GM21515 (cell line): ENCODE measurements around the gene ZSWIM6.

ENCODE experiments used
- ATAC-seq: cut with Tn5 transposase; IDR thresholded peaks from one replicate; pipeline ENCODE4 v1.9.1; 2021; ENCODE audit not compliant: unreplicated experiment

Gene ZSWIM6

DNA sequence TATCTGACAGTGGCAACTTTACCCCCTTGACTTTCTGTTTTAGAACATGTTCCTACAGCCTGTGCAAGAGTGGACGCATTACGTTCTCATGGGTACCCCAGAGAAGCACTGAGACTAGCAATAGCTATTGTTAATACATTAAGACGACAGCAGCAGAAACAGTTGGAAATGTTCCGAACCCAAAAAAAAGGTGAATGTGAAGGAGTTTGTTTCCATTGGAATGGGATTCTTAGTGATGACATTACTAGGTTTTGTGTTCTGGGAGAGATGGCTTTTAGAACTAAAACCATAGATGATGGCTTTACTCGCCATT is 194.1 kb downstream of the ZSWIM6 start:
- ATAC-seq: no peak

DNA sequence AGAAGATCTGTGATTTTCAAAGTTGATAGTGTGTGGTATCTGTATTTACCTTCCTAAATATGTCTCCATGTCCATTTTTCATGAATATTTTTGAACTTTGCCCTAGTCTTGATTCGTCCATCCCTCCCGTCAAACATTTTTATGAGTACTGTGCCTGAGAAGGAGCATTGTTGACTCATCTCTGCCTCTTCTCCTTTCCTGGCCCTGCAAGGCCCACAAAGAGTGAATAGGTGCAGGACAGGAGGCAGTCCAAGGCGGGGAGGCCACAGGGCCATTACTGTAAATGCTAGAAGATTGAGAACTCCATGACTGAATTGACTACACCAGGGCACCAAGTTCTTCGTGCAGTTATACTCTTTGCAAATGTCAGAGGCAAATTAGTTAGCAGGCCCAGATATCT is 200.9 kb downstream of the ZSWIM6 start:
- no peak for ATAC-seq

DNA sequence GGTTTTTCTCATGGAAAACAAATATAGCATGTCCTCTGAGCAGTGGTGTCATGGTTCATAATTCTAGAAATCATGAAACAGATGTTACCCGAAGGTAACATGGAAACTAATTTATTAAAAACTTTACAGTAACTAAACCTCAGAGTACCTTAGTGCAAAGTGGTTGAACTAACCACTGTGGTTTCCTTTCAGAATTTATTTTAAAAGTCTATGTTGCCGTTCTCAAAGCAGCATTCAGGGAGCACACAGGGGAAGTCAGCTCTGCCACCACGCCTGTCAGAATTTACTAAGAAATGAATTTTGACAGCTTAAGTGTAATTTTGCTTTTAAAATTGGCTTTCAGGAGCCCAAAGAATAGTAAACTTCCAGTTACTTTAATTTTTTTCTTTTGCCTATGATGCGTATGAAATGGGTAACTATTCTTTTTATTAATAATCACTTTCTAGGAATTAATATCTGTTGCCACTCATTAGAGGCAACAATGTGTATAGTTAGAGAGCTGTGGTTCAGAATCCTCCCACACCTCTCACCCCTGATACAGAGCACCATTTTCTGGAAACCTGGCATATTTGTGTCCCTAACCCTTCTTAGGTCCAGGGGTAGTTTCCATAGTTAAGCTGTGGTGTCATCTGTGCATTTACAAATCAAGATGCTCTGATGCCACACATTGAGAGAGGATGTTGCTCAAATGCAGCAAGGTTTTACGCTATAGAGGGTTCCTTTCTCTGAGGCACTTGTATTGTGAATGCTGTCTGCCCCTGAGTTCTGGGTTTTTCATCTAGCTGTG is 202.6 kb downstream of the ZSWIM6 start:
- ATAC-seq: peak; percentile 89

DNA sequence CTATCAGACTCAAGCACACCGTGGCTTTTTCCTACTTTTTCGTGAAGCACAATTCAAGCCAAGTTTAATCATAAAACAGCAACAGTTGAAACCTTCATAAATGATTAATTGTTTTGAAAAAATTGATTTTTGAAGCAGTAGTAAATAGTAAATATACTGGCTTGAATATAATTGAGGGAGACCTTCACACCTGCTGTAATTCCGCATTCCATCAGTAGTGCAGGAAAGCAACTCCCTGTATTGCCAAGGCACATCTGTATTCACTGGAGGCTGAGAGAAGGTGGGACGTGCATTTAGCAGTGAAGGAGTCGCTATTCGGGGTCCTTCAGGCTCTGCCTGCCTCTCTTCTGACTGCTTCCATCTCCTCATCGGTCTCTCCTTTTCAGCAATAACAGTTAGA is 203.8 kb downstream of the ZSWIM6 start:
- ATAC-seq: no peak

DNA sequence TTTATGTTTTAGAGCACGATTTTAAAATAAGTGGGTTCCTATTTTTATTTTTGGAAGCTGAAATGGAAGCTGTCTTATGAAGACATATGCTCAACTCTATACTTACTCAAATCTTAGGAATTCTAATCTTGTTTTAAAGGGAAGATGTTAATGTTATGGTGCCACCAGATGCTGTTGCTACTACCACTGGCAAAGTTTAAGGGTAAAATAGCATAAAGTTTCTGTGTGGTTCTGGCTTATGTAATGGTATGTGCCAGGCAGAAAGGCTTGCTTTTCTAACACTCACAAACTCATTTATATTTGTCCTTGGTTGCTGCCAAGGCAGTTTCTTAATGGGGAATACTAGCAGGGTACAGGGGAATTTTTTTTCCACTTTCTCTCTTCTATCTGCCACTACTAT is 204.9 kb downstream of the ZSWIM6 start:
- no peak for ATAC-seq

DNA sequence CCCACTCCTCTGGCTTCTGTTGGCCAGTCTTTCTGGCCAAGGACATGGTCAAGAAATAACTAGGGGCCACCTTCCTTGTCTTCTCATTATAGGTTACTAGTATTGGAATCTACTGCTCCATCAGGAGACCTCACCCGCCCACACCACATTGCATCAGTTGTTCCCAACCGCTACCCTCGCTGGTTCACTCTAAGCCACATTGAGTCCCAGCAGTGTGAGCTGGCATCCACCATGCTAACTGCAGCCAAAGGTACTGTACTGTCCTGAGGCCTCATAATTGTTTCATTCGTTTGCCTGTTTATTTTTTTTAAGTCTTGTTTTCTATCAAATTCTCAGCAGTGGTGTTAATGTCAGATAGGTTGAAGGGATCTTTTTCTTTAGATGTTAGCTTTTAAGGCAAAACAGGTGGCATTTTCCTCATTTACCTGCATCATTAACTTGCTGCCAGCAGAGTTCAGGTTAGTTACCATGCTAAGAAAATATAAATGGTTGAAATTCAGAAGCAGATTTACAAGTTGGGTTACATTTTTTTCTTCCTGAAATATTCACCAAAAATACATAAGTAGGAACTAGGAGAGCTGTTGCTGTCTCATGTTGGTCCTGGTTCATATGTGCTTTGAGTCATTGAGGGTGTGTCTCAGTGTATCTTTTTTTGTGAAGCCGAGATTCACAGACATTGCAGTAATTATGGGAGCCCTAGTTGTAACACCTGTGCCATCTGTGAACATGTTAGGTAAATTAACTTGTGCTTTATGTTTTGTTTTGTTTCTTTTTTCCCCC is 206.9 kb downstream of the ZSWIM6 start:
- ATAC-seq: no peak

DNA sequence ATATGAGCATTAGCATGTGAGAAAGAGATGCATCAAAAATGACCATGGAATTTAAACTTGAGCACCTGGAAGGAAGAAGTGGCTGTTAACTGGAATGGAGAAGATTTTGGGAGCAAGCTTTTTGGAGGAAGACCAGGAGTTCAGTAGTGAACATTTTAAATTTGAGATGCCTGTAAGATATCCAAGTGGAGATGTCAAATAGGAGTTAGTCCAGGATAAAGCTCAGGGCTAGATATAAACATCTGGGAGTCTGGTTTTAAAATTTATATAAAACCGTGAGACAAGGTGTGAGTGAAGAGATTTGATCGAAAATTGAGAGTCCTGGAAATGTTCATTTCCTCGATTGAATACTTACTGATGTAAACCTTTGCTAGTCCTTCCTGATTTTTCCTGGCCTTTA is 217.5 kb downstream of the ZSWIM6 start:
- no peak for ATAC-seq

DNA sequence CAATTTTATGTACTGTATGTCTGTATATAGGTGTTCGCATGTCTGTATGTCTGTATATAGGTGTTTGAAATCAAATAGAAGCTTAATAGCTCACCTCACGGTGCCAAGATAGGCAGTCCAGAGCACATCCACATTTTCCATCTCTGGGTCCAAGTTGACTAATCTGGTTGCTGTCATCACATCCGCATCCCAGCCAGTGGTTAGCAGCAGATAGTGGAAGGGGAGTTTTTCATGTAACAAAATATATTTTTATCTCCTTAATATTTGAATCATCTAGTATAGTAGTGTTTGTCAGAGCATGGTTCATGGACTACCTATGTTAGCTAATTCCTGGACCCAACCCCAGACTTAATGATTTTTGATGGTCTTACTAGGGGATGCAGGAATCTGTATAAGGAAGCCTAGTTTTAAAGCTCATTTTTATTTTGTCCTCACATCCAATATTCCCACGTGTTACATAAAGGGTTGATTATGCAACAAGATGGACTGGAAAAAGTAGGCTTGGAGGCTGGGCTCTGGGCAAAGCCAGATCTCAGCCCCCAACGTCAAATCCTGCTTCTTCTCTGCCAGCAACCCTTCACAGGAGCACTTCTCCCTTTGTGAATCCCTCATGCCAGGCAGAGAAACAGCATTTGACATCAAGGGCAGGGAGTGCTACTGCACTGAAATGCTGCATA is 219.7 kb downstream of the ZSWIM6 start:
- ATAC-seq: no peak

DNA sequence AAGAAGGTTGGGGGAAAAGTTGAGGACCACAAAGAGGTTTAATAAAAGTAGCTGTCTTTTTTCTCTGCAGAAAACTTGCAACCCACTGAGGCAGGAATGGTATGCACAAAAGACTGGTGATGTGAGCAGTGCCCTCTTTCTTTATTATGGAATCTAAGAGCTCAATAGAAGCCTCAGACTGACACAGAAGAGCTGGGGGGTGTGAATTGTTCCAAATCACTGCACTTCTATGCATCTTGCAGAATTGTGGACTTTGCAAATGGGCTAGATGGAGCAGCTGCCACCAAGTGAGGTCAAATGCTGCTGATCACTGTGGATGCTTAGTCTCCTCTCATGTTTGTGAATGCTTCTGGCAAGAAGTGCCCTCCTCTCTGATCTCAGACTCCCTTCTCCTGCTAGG is 227.1 kb downstream of the ZSWIM6 start:
- no peak for ATAC-seq

DNA sequence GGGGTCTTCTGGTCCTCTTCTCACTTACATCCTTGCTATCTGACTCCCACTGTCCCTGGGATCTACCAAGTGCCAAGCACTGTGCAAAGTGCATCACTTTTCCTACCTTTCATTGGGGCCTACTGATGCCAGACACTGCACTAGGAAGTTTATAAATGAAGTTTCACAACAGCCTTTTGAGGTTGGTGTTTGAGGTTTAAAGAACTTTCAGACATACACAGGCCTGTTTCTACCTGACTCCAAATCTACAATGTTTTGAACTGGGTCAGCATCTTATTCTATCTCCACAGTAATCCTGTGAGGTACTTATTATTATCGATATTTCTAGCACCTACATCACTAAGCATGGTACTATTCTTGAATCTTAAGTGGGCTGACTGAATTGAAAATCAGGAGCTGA is 227.7 kb downstream of the ZSWIM6 start:
- no peak for ATAC-seq

DNA sequence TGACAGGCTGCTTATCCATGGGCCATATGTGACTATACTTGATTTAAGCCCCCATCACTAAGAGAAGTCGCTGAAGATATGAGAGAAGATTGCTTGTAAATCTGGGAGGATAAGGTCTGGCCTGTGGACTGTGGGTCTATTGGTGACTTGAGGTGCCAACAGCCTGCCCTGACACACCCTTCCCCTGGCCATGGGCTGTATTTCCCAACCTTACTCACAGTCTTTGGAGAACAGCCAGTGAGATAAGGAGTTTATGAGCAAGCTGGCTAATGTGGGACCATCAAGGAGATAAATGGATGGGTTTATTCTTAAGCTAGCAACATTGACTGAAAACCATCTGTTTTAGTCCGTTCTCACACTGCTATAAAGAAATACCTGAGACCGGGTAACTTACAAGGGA is 231.3 kb downstream of the ZSWIM6 start:
- ATAC-seq: no peak

DNA sequence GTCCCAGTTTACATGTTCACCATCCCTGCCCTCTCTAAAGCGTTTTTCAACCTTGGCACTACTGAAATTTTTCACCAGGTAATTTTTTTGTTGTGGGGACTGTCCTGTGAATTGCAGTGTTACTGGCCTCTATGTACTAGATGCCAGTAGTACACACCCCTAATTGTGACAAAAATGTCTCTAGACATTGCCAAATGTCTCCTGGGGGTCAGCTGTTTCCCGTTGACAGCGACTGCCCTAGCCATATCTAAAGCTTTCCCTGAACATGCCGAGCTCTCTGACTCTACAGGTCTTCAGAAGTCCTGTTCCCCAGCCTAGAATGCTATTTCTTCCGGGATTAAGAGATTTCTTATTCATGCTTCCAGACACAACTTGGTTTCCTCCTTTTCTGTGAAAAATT is 235.3 kb downstream of the ZSWIM6 start:
- no peak for ATAC-seq

DNA sequence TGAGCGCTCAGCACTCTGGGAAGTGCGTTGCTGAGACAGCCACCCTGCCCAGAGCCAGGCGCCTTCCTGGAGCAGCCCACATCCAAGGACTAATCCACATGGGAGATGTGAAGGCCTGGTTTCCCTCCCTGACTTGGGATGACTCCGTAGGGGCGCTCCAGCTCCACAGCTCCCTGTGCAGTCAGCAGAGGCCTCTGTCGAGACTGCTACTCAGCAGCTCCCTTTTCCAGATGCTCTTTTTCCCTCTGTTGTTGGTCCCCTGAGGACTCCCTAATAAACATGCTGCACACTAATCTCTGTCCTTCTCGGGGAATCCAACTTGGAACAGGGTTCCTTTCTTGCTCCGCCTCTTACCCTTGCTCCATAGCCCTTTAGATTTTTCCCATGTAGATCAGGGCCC is 237.3 kb downstream of the ZSWIM6 start:
- ATAC-seq: no peak

DNA sequence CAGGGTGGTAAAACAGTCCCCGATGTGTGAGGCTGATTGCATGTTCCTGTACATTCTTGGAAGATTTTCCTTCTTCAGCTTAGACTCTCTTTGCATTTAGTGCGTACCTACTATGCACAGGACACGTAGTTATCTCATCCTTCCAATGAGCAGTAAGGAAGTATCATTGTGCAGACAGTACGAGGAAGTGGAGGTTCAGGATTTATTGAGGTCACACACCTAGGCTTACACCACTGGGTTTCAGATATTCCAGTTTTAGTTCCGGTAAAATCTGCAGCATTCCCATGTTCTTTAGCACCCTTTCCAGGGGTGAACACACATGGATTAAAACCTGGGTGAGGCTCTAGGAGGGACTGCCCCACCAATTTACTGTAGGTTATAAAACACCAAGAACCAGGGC is 238.7 kb downstream of the ZSWIM6 start:
- ATAC-seq: no peak

DNA sequence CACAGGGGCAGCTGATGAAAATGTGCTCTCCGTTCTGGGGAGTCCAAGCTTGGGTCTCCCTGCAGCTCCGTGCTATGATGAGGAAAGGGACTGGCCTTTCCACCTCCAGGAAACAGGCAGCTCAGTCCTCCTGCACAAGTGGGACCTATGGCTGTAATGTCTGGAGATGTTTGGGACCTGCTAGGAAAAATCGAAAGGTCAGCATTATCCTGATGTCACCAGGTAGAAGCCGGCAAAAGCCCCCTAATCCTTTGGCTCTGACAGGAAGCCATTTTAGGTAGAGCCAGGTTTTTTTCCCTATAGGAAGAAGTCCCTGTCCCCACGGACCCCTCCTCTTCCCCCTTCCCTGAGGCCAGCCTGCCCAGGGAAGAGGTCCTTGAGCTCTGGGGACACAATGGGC is 240.9 kb downstream of the ZSWIM6 start:
- no peak for ATAC-seq

DNA sequence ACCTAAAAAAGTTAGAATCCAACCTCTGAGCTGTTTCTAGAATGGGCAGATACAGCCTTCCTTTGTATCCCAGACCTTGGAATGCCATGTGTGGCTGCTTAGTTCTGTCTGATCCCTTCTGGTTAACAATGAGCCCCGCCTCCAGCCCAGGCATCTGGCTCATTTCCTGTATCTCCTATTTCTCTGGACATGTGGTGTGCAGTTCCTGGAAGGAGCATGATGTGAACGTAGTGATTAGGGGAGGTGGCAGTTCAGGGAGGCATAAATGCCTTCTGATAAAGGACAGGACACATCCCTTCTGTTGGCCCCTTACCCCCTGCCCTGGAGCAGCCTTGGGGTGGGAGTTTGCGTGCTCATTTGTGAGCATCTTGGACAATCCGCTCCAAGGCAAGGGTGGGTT is 243.0 kb downstream of the ZSWIM6 start:
- no peak for ATAC-seq

DNA sequence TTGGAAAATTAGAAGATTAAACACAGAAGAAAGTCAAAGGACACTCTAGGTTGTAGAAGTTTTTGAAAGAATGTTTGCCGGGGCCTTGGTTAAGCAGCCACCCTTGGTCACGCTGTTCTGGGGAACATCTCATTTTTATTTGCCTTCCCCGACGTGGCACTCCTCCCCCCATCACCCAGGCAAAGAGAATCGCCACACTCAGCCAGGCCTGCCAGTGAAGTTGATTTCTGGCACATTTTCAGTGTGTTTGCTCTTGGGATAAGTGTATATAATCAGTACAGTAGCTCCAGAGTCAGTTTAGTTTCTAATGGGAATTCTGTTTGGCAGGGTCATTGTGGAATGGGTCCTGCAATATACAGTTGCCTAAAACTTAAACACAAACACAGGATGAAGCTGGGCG is 243.5 kb downstream of the ZSWIM6 start:
- no peak for ATAC-seq

DNA sequence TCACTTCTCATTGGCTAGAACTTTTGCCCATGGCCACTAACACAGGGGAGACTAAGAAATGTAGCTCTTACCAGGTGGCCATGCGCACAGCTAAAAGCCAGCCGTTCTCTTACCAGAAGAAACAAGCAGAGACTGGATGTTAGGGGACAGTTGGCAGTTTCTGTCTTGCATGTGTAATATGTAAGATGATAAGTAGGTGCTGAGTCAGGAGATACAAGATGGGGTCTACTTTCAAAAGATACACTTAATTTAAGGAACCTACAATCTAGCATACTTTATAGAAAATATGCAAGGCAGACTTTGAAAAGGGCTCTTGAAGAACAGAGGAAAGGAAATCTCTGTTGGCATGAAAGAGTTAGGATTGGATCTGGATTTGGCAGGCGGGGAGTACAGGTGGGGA is 244.5 kb downstream of the ZSWIM6 start:
- ATAC-seq: no peak

DNA sequence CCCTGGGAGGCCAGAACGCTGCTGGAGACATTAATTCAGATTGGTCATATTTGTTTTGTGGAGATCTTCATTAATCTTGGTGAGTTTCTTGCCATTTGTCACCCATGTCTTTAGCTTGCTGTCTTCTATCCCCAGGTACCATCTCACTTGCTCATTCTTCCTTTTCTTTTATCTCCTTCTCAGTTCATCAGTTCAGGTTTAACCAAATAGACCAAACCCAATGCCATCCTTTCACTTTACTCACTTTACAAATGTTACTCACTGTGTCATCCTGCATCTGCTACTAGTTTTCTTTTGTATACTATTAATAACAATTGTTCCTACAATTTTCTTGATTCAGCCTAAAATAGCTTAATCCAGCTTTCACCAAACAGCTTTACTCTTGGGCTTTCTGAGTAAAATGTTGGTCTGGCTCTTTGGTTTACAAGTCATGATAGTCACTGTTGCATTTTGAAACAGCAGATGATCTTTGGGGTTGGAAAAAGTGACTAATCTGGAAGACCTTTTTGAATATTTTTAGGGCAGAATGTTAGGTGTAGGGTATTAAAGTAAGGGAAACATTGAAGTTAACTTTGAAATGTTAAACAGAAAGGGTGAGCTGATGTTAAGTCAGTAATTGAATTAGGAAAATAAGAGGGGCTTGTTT is 246.9 kb downstream of the ZSWIM6 start:
- ATAC-seq: no peak

DNA sequence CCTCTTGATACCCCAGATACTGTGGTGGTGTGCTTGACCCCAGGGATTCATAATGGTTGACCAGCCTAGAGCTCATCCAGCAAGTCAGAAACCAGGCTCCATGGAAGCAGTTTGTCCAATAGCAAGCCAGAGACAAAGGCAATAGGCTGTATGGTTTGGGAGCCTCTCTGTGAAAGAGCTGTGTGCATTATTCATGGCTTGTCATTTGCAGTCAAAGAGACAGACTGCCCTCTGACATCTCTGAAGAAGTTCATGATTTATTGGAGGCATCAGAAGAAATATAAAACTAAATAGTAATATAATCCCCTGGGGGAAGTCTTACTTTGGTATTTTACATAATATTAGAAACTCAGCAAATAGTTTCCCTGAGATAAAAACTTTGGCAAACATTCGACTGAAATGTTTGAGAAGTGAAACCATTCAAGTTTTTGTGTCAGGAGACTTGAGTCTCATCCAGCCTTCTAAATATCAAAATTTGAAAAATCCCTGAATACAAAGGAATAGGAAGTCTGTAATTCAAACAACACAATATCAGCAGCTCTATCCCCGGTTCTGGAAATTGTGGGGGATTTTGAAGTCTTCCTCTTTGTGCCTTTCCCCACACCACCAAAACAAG is 250.3 kb downstream of the ZSWIM6 start:
- no peak for ATAC-seq

DNA sequence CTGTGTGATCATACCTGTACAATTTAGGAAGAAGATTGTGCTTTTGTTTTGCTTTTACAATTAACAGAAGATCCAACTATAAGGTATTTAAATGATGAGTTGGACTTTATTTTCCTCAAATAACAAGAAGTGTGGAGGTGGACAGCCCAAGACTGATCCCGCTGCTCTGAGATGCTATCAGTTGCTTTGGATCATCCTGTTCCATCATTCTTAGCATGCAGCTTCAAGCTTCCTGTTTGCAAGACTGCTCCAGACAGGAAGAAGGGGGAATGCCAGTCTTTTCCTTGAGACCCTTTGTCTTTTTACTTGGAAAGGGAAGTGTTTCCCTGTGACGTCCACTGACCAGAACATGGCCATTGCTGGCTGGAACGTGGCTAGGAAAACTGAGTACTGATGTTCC is 250.8 kb downstream of the ZSWIM6 start:
- ATAC-seq: no peak
